ENCODE results near the gene ZDHHC17. TPM values are rescaled to one million over a fixed set of nuclear protein-coding genes. Genes with fewer than 3 reads are reported as not detected.

ZDHHC17 gene
- total RNA-seq, 2 experiments from 2014 or later, result 27.6 to 33.4 TPM

DNA sequence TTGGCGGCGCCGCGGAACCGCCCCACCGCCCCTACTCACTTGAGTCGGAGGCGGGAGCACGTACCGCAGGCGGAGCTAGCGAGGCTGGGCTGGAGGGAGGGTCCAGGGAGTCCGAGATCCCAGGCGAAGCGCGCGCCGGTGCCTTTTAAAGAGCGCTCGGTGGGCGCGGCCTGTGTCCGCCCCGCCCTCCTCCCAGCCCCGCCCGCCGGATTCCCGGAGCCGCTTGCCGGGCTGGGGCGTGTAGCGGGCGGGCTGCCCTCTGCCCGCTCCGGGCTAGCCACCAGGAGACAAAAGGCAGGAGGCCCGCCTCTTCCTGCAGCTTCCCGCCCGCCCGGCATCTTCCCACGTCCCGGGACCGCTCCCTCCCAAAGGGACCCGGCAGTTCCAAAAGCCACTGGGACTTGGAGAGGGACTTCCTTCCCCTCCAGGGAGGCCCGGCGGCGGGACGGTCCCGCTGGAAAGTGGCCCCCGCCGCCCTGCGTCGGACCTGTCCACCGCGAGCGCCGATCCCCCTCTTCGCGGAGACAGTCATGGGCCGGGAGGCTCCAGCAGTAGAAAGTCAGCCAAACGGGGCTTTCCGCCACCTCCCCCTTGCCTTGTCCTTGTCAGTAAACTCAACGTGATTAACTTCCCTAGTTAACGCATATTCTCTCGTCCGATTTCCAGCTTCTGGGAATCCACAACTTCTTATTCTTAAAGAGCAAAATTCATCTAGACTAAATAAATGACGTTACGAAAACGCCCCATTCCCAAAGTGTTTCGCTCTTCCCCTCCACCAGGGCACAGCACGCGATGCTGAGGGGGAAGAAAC, 115.2 kb downstream of the ZDHHC17 start, which contains the start of gene CSRP2:
Gene CSRP2 (minus strand): TSS at position 121 of the 811 bp plus-strand sequence. CDS start 12,759 bp downstream, outside the sequence.
- POLR2A ChIA-PET, result no interaction called here
- Mint-ChIP-seq H3K4me1 (peaks cover 10% of the 10 kb centered on the region), H3K9me3 (no peaks in the 10 kb centered on the region), H3K27ac (peak within 1 kb of the TSS; percentile 78), H3K36me3 (ENCODE audit: low read depth) (no peaks in the 10 kb centered on the region), H3K4me3 (peak within 1 kb of the TSS; percentile 90), H3K27me3 (peaks cover 63% of the 10 kb centered on the region)
- DNase-seq, result peak; percentile 60
- CTCF ChIA-PET, result no interaction called here

- H3K4me3 Mint-ChIP-seq, result peak overlapping the region; percentile 65
- H3K9me3 Mint-ChIP-seq, result no peaks in the 10 kb centered on the region
- H3K27me3 Mint-ChIP-seq, result peaks cover 62% of the 10 kb centered on the region
- no peak overlapping the region for H3K27ac Mint-ChIP-seq
- DNase-seq, result no peak
- CTCF ChIA-PET, result no interaction called here
- POLR2A ChIA-PET, result no interaction called here
- H3K4me1 Mint-ChIP-seq, result peaks cover 10% of the 10 kb centered on the region
- H3K36me3 Mint-ChIP-seq (ENCODE audit: low read depth), result no peaks in the 10 kb centered on the region
Observed at GRCh38 chr12:76879710-76880518, 116.0 kb downstream of the ZDHHC17 start.

DNA sequence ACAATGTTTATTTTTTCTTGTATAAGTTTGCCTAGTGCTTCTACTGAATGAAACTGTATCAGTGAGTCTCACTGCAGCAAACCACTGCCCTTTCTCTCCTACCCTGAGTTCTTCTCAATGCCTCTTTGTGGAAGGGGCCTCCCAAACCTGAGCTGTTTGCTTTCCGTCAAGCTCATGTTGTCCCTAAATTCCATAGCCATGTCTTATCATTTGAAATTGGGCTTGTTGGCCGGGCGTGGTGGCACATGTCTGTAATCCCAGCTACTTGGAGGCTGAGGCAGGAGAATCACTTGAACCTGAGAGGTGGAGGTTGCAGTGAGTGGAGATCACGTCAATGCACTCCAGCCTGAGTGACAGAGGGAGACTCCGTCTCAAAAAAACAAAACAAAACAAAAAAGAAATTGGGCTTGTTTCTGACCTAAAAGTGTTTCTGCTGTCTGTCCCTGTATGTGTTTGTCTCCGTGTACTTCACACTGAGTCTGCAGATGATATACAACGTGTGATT, 116.7 kb downstream of the ZDHHC17 start:
- no peak for DNase-seq
- ChIA-PET CTCF (no interaction called here), POLR2A (no interaction called here)
- H3K4me1 Mint-ChIP-seq, result peaks cover 10% of the 10 kb centered on the region
- H3K36me3 Mint-ChIP-seq (ENCODE audit: low read depth), result no peaks in the 10 kb centered on the region
- H3K9me3 Mint-ChIP-seq, result no peaks in the 10 kb centered on the region
- H3K27me3 Mint-ChIP-seq, result peaks cover 59% of the 10 kb centered on the region
- no peak overlapping the region for H3K27ac Mint-ChIP-seq
- H3K4me3 Mint-ChIP-seq, result no peak overlapping the region

- Mint-ChIP-seq H3K4me1 (peaks cover 10% of the 10 kb centered on the region), H3K27ac (no peak overlapping the region), H3K9me3 (no peaks in the 10 kb centered on the region), H3K4me3 (no peak overlapping the region), H3K36me3 (ENCODE audit: low read depth) (no peaks in the 10 kb centered on the region), H3K27me3 (peaks cover 56% of the 10 kb centered on the region)
- CTCF ChIA-PET, result no interaction called here
- DNase-seq, result no peak
- POLR2A ChIA-PET, result no interaction called here
Observed at GRCh38 chr12:76881142-76881541, 117.2 kb downstream of the ZDHHC17 start.

GRCh38 chr12:76882367-76882766, 118.5 kb downstream of the ZDHHC17 start:
- no peak overlapping the region for H3K4me3 Mint-ChIP-seq
- no peaks in the 10 kb centered on the region for H3K9me3 Mint-ChIP-seq
- CTCF ChIA-PET, result no interaction called here
- POLR2A ChIA-PET, result no interaction called here
- H3K27me3 Mint-ChIP-seq, result peaks cover 47% of the 10 kb centered on the region
- no peaks in the 10 kb centered on the region for H3K36me3 Mint-ChIP-seq (ENCODE audit: low read depth)
- no peak for DNase-seq
- no peak overlapping the region for H3K27ac Mint-ChIP-seq
- H3K4me1 Mint-ChIP-seq, result peaks cover 10% of the 10 kb centered on the region

DNA sequence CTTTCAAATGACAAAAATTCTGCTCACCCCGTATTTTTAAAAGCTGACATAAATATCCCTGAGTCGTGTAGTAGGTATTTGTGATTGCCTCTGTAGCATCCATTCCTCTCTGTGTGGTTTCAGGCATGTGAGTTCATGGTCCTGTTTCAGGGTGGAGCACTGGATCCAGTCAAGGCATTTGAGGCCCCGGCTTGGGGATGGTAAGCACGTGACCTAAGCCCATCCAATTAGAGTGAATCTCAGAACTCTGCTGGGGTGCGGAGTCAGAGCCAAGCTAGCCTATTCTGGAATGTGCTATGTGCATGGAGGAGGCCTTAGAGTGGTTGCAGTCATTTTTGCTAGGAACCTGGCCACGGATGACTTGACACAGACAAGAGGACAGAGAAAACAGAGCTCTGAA, 119.2 kb downstream of the ZDHHC17 start:
- Mint-ChIP-seq H3K36me3 (ENCODE audit: low read depth) (no peaks in the 10 kb centered on the region), H3K27me3 (peaks cover 40% of the 10 kb centered on the region), H3K9me3 (no peaks in the 10 kb centered on the region), H3K27ac (no peak overlapping the region), H3K4me1 (peaks cover 6% of the 10 kb centered on the region), H3K4me3 (no peak overlapping the region)
- POLR2A ChIA-PET, result no interaction called here
- no peak for DNase-seq
- CTCF ChIA-PET, result no interaction called here

DNA sequence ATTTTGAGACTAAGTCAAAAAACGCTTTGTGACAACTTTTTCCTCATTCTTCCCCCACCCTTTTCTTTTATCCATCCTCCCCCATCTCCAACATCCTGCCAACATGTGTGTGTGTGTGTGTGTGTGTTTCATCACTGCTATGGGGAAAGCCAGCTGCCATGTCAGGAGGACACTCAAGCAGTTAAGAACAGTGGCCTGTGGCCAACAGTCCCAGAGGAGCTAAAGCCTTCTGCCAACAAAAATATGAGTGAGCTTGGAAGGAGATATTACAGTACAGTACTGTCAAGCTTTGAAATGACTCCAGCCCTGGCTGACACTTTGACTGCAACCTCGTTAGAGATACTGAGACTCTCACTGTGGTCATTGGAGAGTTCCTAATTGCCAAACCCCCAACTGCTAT, 119.9 kb downstream of the ZDHHC17 start:
- Mint-ChIP-seq H3K36me3 (ENCODE audit: low read depth) (no peaks in the 10 kb centered on the region), H3K4me1 (peaks cover 3% of the 10 kb centered on the region)

GRCh38 chr12:76888775-76889174, 124.9 kb downstream of the ZDHHC17 start:
- Mint-ChIP-seq H3K9me3 (no peaks in the 10 kb centered on the region), H3K27ac (no peak overlapping the region), H3K27me3 (no peaks in the 10 kb centered on the region), H3K4me1 (peaks cover 13% of the 10 kb centered on the region), H3K36me3 (ENCODE audit: low read depth) (no peaks in the 10 kb centered on the region), H3K4me3 (no peak overlapping the region)
- ChIA-PET CTCF (no interaction called here), POLR2A (no interaction called here)
- no peak for DNase-seq

More for the DNA sequence above, 119.9 kb downstream of the ZDHHC17 start:
- POLR2A ChIA-PET, result no interaction called here
- Mint-ChIP-seq H3K9me3 (no peaks in the 10 kb centered on the region), H3K4me3 (no peak overlapping the region), H3K27ac (no peak overlapping the region), H3K27me3 (peaks cover 35% of the 10 kb centered on the region)
- CTCF ChIA-PET, result interaction anchor here (0.5 kb wide), 1 partner anchor 343 kb away, joined by 3 read pairs; no protein-coding TSS in a partner anchor
- DNase-seq, result no peak

GRCh38 chr12:76890151-76891143, 126.5 kb downstream of the ZDHHC17 start:
- no peak overlapping the region for H3K27ac Mint-ChIP-seq

DNA sequence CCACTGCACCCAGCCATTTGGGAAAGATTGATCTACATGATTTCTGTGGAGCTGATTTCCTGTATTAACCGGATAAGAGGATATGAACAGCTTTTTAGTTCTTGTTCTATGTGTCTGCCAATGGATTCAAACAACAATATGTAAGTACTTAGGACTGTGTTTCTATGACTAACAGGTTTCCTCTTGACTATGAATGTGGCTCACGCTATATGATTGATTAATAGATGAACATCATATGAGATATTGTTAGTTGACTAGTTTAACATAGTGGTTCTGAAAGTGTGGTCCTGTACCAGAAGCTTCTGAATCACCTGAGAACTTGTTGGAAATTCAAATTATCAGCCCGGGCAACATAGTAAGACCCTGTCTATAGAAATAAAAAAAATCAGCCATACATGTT, 127.7 kb downstream of the ZDHHC17 start:
- Mint-ChIP-seq H3K27me3 (no peaks in the 10 kb centered on the region), H3K9me3 (peaks cover 2% of the 10 kb centered on the region), H3K27ac (no peak overlapping the region), H3K36me3 (ENCODE audit: low read depth) (no peaks in the 10 kb centered on the region), H3K4me1 (peaks cover 13% of the 10 kb centered on the region), H3K4me3 (no peak overlapping the region)
- no peak for DNase-seq
- POLR2A ChIA-PET, result no interaction called here
- CTCF ChIA-PET, result interaction anchor here (1.2 kb wide), 1 partner anchor 18 kb away, joined by 3 read pairs; no protein-coding TSS in a partner anchor

More at GRCh38 chr12:76890151-76891143, 126.5 kb downstream of the ZDHHC17 start:
- ChIA-PET CTCF (interaction anchor here (1.2 kb wide), 1 partner anchor 17 kb away, joined by 3 read pairs; no protein-coding TSS in a partner anchor), POLR2A (no interaction called here)
- Mint-ChIP-seq H3K36me3 (ENCODE audit: low read depth) (no peaks in the 10 kb centered on the region), H3K4me1 (peaks cover 13% of the 10 kb centered on the region), H3K9me3 (peaks cover 2% of the 10 kb centered on the region), H3K4me3 (no peak overlapping the region), H3K27me3 (no peaks in the 10 kb centered on the region)
- peak; percentile 10 for DNase-seq

DNA sequence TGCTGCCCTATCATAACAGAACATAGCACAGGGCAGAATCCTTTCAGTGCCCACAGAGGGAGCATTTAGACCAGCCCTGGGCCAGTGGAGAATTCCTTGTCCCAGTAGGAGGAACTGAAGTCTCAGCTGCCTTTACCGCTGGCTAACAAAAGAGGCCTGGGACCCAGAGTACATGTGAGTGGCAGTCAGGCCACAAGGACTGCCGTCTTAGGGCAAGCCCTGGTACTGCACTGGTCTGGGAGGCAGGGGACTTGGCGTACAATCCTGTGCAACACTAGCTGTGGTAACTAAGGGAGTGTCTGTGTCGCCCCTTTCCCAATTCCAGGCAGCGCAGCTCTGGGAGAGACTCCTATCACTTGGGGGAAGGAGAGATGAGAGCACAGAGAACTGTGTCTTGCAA, 131.9 kb downstream of the ZDHHC17 start:
- no peak overlapping the region for H3K27ac Mint-ChIP-seq
- ChIA-PET POLR2A (no interaction called here), CTCF (no interaction called here)
- peaks cover 2% of the 10 kb centered on the region for H3K9me3 Mint-ChIP-seq
- peaks cover 2% of the 10 kb centered on the region for H3K27me3 Mint-ChIP-seq
- H3K4me3 Mint-ChIP-seq, result no peak overlapping the region
- DNase-seq, result no peak
- H3K4me1 Mint-ChIP-seq, result peaks cover 2% of the 10 kb centered on the region
- H3K36me3 Mint-ChIP-seq (ENCODE audit: low read depth), result no peaks in the 10 kb centered on the region

DNA sequence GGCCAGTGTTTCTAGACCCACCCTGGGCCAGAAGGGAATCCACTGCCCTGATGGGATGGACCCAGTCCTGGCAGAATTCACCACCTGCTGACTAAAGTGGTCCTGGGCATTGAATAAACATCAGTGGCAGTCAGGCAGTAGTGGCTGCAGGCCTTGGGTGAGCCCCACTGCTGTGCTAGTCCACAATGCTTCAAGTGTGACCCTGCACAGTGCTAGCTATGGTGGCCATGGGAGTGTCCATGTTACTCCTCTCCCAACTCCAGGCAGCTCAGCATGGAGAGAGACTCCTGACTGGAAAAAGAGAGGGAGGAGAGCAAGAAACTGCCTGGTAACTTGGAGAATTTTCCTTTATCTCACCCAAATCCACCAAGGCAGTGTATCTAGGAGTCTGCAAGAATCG, 132.4 kb downstream of the ZDHHC17 start:
- Mint-ChIP-seq H3K27me3 (peaks cover 2% of the 10 kb centered on the region), H3K27ac (no peak overlapping the region), H3K36me3 (ENCODE audit: low read depth) (no peaks in the 10 kb centered on the region), H3K4me3 (no peak overlapping the region), H3K9me3 (peaks cover 2% of the 10 kb centered on the region), H3K4me1 (no peaks in the 10 kb centered on the region)
- no peak for DNase-seq
- ChIA-PET CTCF (no interaction called here), POLR2A (no interaction called here)
